Activated CD8-positive, alpha-beta T cell treated with anti-CD3 and anti-CD28 coated beads for 36 hours (primary cell): ENCODE results near the gene CCT5. TPM values are rescaled to one million over a fixed set of nuclear protein-coding genes. Genes with fewer than 3 reads are reported as not detected.

Experiments
- ATAC-seq: fragments of 200-7000 bp; cut with Tn5 transposase; one replicate; pipeline ENCODE4 v1.10.0; 2021; ENCODE audit warnings: mild to moderate bottlenecking, moderate library complexity
- CTCF ChIA-PET: fragments of 350-600 bp; sonication (Branson Sonifier 250); formaldehyde crosslinking; loops from one replicate; lab custom pipeline; 2021; ENCODE audit warnings: antibody characterized with exemption; lab: Charles Lee
- POLR2A ChIA-PET: fragments of 350-600 bp; sonication (Branson Sonifier 250); formaldehyde crosslinking; loops from one replicate; lab custom pipeline; 2021; ENCODE audit warnings: antibody characterized with exemption; lab: Charles Lee
- DNase-seq: peaks from one replicate; pipeline ENCODE4 v3.0.0-alpha.2; 2020
- H3K27ac Mint-ChIP-seq: one replicate; pipeline ENCODE4 v1.8.0; 2021; ENCODE audit warnings: mild to moderate bottlenecking, mixed read lengths
- H3K27me3 Mint-ChIP-seq: one replicate; pipeline ENCODE4 v1.8.0; 2021; ENCODE audit warnings: mixed read lengths
- H3K36me3 Mint-ChIP-seq: one replicate; pipeline ENCODE4 v1.8.0; 2021; ENCODE audit warnings: low read depth, mixed read lengths
- H3K4me1 Mint-ChIP-seq: one replicate; pipeline ENCODE4 v1.8.0; 2021; ENCODE audit warnings: low read depth, mixed read lengths
- H3K4me3 Mint-ChIP-seq: one replicate; pipeline ENCODE4 v1.8.0; 2021; ENCODE audit warnings: mild to moderate bottlenecking, moderate library complexity, mixed read lengths
- H3K9me3 Mint-ChIP-seq: one replicate; pipeline ENCODE4 v1.8.0; 2021; ENCODE audit warnings: mixed read lengths
- CTCF ChIP-seq: fragments of 200-600 bp; IDR thresholded peaks from one replicate; pipeline ENCODE4 v1.8.0; 2022; ENCODE audit warnings: antibody characterized with exemption, mild to moderate bottlenecking
- intact Hi-C: fragments of 100-400 bp; cut with micrococcal nuclease; formaldehyde crosslinking; loops from one replicate; pipeline ENCODE4 v1.10.0; 2022
- total RNA-seq, 2 experiments: library from RNA; stranded (reverse); gene quantifications; one replicate each; pipeline ENCODE4 v1.2.3, GENCODE V29; 2021

CCT5 gene
- total RNA-seq, 2 experiments from 2014 or later = 461 to 481 TPM

DNA sequence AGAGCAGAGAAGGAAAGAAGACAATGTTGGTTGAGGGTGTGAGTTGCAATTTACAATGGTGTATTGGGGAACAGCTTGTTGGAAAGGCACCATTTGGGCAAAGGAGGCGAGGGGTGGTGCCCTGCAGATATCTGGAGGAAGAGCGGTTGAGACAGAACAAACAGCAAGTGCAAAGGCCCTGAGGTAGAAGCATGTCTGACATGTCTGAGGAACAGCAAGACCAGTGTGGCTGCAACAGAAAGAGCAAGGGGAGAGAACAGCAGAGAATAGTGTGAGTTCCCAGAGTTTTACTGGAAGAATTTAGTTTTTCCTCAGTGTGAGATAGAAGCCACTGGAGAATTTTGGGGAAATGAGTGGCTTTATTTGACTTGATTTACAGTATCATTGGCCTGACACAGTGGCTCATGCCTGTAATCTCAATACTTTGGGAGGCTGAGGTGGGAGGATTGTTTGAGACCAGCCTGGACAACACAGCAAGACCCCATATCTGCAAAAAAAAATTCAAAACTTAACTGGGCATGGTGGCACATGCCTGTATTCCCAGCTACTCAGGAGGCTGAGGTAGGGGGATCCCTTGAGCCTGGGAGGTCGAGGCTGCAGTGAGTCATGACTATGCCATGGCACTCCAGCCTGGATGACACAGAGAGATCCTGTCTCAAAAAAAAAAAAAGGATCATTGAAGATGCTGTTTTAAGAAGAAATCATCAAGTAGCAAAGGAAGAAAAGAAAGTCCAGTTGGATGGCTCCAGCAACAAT lies 44.0 kb downstream of the CCT5 start:
- Mint-ChIP-seq H3K36me3 (no peaks in the 10 kb centered on the region), H3K27ac (no peak overlapping the region), H3K4me3 (no peak overlapping the region), H3K9me3 (no peaks in the 10 kb centered on the region), H3K4me1 (no peaks in the 10 kb centered on the region), H3K27me3 (peaks cover 5% of the 10 kb centered on the region)
- ChIA-PET CTCF (interaction anchor here (2.2 kb wide), 1 partner anchor 10 kb away, joined by 15 read pairs; no protein-coding TSS in a partner anchor), POLR2A (interaction anchor here (0.7 kb wide), 1 partner anchor 49 kb away, joined by 6 read pairs; no protein-coding TSS in a partner anchor)
- no peak for TF ChIP-seq CTCF
- DNase-seq (no peak), ATAC-seq (no peak)
- intact Hi-C loops = no loop called here

- H3K27me3 Mint-ChIP-seq = peaks cover 5% of the 10 kb centered on the region
- no peak overlapping the region for H3K27ac Mint-ChIP-seq
- DNase-seq = no peak
- no peak for TF ChIP-seq CTCF
- POLR2A ChIA-PET = no interaction called here
- no peak for ATAC-seq
- H3K36me3 Mint-ChIP-seq = no peaks in the 10 kb centered on the region
- no peak overlapping the region for H3K4me3 Mint-ChIP-seq
- no peaks in the 10 kb centered on the region for H3K4me1 Mint-ChIP-seq
- CTCF ChIA-PET = interaction anchor here (0.9 to 1.0 kb wide), 2 partner anchors 12 to 128 kb away, joined by 3 to 4 read pairs; no protein-coding TSS in a partner anchor
- intact Hi-C loops = no loop called here
- H3K9me3 Mint-ChIP-seq = no peaks in the 10 kb centered on the region
Measured at GRCh38 chr5:10295619-10296326, 45.7 kb downstream of the CCT5 start.

GRCh38 chr5:10297646-10298204 lies 47.6 kb downstream of the CCT5 start:
- ATAC-seq (no peak), DNase-seq (no peak)
- Mint-ChIP-seq H3K27me3 (peaks cover 5% of the 10 kb centered on the region), H3K27ac (no peak overlapping the region), H3K4me1 (no peaks in the 10 kb centered on the region), H3K9me3 (no peaks in the 10 kb centered on the region), H3K36me3 (no peaks in the 10 kb centered on the region), H3K4me3 (no peak overlapping the region)
- intact Hi-C loops = no loop called here
- ChIA-PET CTCF (no interaction called here), POLR2A (interaction anchor here (0.8 kb wide), 1 partner anchor 10 kb away, joined by 3 read pairs; no protein-coding TSS in a partner anchor)
- no peak for TF ChIP-seq CTCF

DNA sequence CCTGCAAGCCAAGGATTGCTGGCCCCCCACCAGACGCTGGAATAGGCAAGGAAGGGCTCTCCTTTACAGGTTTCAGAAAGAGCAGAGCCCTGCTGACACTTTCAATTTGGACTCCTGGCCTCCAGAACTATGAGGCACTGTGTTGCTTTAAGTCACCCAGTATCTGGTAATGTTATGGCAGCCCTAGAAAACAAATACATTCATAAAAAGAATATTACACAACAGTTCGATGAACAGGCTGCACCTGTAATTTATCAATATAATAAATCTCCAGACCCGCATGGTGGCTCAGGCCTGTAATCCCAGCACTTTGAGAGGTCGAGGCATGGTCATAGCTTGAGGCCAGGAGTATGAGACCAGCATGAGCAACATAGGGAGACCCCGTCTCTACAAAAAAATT lies 50.2 kb downstream of the CCT5 start:
- POLR2A ChIA-PET = interaction anchor here (0.6 kb wide), 1 partner anchor 1866 kb away, joined by 3 read pairs; no protein-coding TSS in a partner anchor
- intact Hi-C loops = no loop called here
- no peak for DNase-seq
- Mint-ChIP-seq H3K4me1 (no peaks in the 10 kb centered on the region), H3K36me3 (no peaks in the 10 kb centered on the region), H3K27me3 (peaks cover 6% of the 10 kb centered on the region), H3K4me3 (no peak overlapping the region), H3K27ac (no peak overlapping the region), H3K9me3 (no peaks in the 10 kb centered on the region)
- TF ChIP-seq CTCF = no peak
- CTCF ChIA-PET = no interaction called here
- no peak for ATAC-seq
